IMR-90 (cell line): Measurements from ENCODE around the gene C1GALT1C1. TPM values are rescaled to one million over a fixed set of nuclear protein-coding genes. Genes with fewer than 3 reads are reported as not detected.

Experiments used
- ATAC-seq: fragments of 200-7000 bp; cut with Tn5 transposase; 2 replicates; pipeline ENCODE4 v1.9.1; 2020; ENCODE audit warnings: low read depth, mild to moderate bottlenecking, moderate library complexity
- BruUV-seq: library from RNA; stranded (reverse); fragments of 400-500 nt; replicated peaks from 2 replicates; lab custom pipeline; 2021; lab: Mats Ljungman, UMichigan
- CTCF ChIA-PET: fragments of 300-600 bp; formaldehyde crosslinking; extraction: SDS; loops from one replicate; lab custom pipeline; 2021; ENCODE audit warnings: antibody characterized with exemption; lab: Yijun Ruan, JAX
- POLR2A ChIA-PET: fragments of 300-600 bp; sonication (Branson Sonifier 250); formaldehyde crosslinking; loops from one replicate; lab custom pipeline; 2022; ENCODE audit warnings: antibody characterized with exemption; ENCODE audit not compliant: unreplicated experiment; lab: Charles Lee
- DNase-seq: peaks from one replicate; pipeline ENCODE4 v3.0.0; 2013
- H2AFZ ChIP-seq: replicated peaks from 2 replicates; pipeline ENCODE3; 2013; ENCODE audit warnings: low read length, mild to moderate bottlenecking; ENCODE audit not compliant: poor library complexity
- H2AK5ac ChIP-seq: 2 replicates; pipeline ENCODE4 v1.6.1; 2013; ENCODE audit warnings: low read depth, low read length, inconsistent platforms
- H2AK9ac ChIP-seq: replicated peaks from 2 replicates; pipeline ENCODE3; 2013; ENCODE audit warnings: mild to moderate bottlenecking, low read depth, low read length, moderate library complexity; ENCODE audit not compliant: poor library complexity
- H2BK120ac ChIP-seq: 2 replicates; pipeline ENCODE4 v1.6.1; 2013; ENCODE audit warnings: low read depth, low read length, inconsistent platforms
- H2BK15ac ChIP-seq: 3 replicates; pipeline ENCODE4 v1.6.1; 2013; ENCODE audit warnings: low read depth, low read length, inconsistent platforms
- H2BK20ac ChIP-seq: 2 replicates; pipeline ENCODE4 v1.6.1; 2013; ENCODE audit warnings: low read depth, mild to moderate bottlenecking, inconsistent platforms, low read length, moderate library complexity
- H2BK5ac ChIP-seq: 2 replicates; pipeline ENCODE4 v1.6.1; 2013; ENCODE audit warnings: mild to moderate bottlenecking, low read depth, low read length, inconsistent platforms; ENCODE audit not compliant: poor library complexity, severe bottlenecking
- H3K14ac ChIP-seq: replicated peaks from 2 replicates; pipeline ENCODE4 v1.6.1; 2013; ENCODE audit warnings: low read depth, low read length, inconsistent platforms
- H3K18ac ChIP-seq: 2 replicates; pipeline ENCODE4 v1.6.1; 2013; ENCODE audit warnings: low read depth, low read length, control low read depth
- H3K23ac ChIP-seq: 2 replicates; pipeline ENCODE4 v1.6.1; 2013; ENCODE audit warnings: low read depth, low read length, inconsistent platforms
- H3K27ac ChIP-seq: 2 replicates; pipeline ENCODE4 v1.5.1; 2013; ENCODE audit warnings: mild to moderate bottlenecking, control low read depth, low read length; ENCODE audit not compliant: insufficient read depth
- H3K27me3 ChIP-seq: 2 replicates; pipeline ENCODE4 v1.6.1; 2013; ENCODE audit warnings: low read length; ENCODE audit not compliant: control insufficient read depth, insufficient read depth
- H3K36me3 ChIP-seq: 2 replicates; pipeline ENCODE4 v1.6.1; 2013; ENCODE audit warnings: low read length, mixed read lengths; ENCODE audit not compliant: control insufficient read depth, insufficient read depth
- H3K4ac ChIP-seq: 2 replicates; pipeline ENCODE4 v1.6.1; 2013; ENCODE audit warnings: low read depth, low read length, inconsistent platforms
- H3K4me1 ChIP-seq: 2 replicates; pipeline ENCODE4 v1.6.1; 2013; ENCODE audit warnings: low read length, mixed read lengths; ENCODE audit not compliant: control insufficient read depth, insufficient read depth
- H3K4me2 ChIP-seq: 2 replicates; pipeline ENCODE4 v1.6.1; 2013; ENCODE audit warnings: low read depth, mild to moderate bottlenecking, control low read depth, low read length, moderate library complexity
- H3K4me3 ChIP-seq: 2 replicates; pipeline ENCODE4 v1.5.1; 2013; ENCODE audit warnings: low read depth, mild to moderate bottlenecking, control low read depth, low read length, moderate library complexity; ENCODE audit not compliant: insufficient read depth
- H3K56ac ChIP-seq: 2 replicates; pipeline ENCODE4 v1.6.1; 2013; ENCODE audit warnings: low read length, inconsistent platforms; ENCODE audit not compliant: insufficient read depth; ENCODE audit errors: extremely low read depth
- H3K79me1 ChIP-seq, 2 experiments: 2 replicates each; pipeline ENCODE4 v1.6.1; 2013; ENCODE audit warnings: low read length in 2 of 2, inconsistent platforms in 1 of 2, low read depth in 1 of 2
- H3K9ac ChIP-seq: 2 replicates; pipeline ENCODE4 v1.6.1; 2013; ENCODE audit warnings: low read depth, low read length, control low read depth
- H3K9me1 ChIP-seq: 2 replicates; pipeline ENCODE4 v1.6.1; 2013; ENCODE audit warnings: low read length, inconsistent platforms; ENCODE audit not compliant: insufficient read depth
- H3K9me3 ChIP-seq: 2 replicates; pipeline ENCODE4 v1.6.1; 2013; ENCODE audit warnings: low read length; ENCODE audit not compliant: control insufficient read depth, insufficient read depth
- H4K20me1 ChIP-seq: 2 replicates; pipeline ENCODE4 v1.6.1; 2013; ENCODE audit warnings: low read length, inconsistent platforms; ENCODE audit not compliant: insufficient read depth
- H4K5ac ChIP-seq: 2 replicates; pipeline ENCODE4 v1.6.1; 2013; ENCODE audit warnings: mild to moderate bottlenecking, low read depth, low read length, control low read depth
- H4K8ac ChIP-seq, 2 experiments: 2 replicates each; pipeline ENCODE4 v1.6.1; 2013; ENCODE audit warnings: low read depth in 2 of 2, low read length in 2 of 2, control low read depth in 1 of 2, inconsistent platforms in 1 of 2
- H4K91ac ChIP-seq: 2 replicates; pipeline ENCODE4 v1.6.1; 2013; ENCODE audit warnings: low read depth, low read length, inconsistent platforms; ENCODE audit not compliant: insufficient read depth
- BHLHE40 ChIP-seq: fragments of 150-350 bp; IDR thresholded peaks from 2 replicates; pipeline ENCODE4 v1.6.1; 2016; ENCODE audit warnings: mild to moderate bottlenecking, low read depth, low read length
- CEBPB ChIP-seq: IDR thresholded peaks from 2 replicates; pipeline ENCODE4 v1.6.1; 2012; ENCODE audit warnings: low read depth, low read length, improper control_type of control experiment
- CHD1 ChIP-seq: IDR thresholded peaks from 2 replicates; pipeline ENCODE4 v1.6.1; 2012; ENCODE audit warnings: low read depth, low read length, improper control_type of control experiment
- CTCF ChIP-seq: conservative IDR thresholded peaks from 2 replicates; pipeline ENCODE4 v1.5.1; 2012; ENCODE audit warnings: mild to moderate bottlenecking, low read depth, low read length, improper control_type of control experiment
- ELK1 ChIP-seq: fragments of 150-350 bp; IDR thresholded peaks from 2 replicates; pipeline ENCODE4 v1.6.1; 2016; ENCODE audit warnings: low read depth, mild to moderate bottlenecking, low read length, moderate library complexity, borderline replicate concordance
- FOS ChIP-seq: fragments of 150-350 bp; IDR thresholded peaks from 2 replicates; pipeline ENCODE4 v1.6.1; 2016; ENCODE audit warnings: low read depth, low read length
- MAFK ChIP-seq: IDR thresholded peaks from 2 replicates; pipeline ENCODE4 v1.6.1; 2012; ENCODE audit warnings: low read depth, low read length, improper control_type of control experiment
- MAZ ChIP-seq: IDR thresholded peaks from 2 replicates; pipeline ENCODE4 v1.6.1; 2012; ENCODE audit warnings: low read depth, mild to moderate bottlenecking, low read length, improper control_type of control experiment, moderate library complexity, borderline replicate concordance
- MXI1 ChIP-seq: IDR thresholded peaks from 2 replicates; pipeline ENCODE4 v1.6.1; 2012; ENCODE audit warnings: low read depth, mild to moderate bottlenecking, low read length, moderate library complexity, borderline replicate concordance
- NFE2L2 ChIP-seq: fragments of 150-350 bp; IDR thresholded peaks from 2 replicates; pipeline ENCODE4 v1.6.1; 2016; ENCODE audit warnings: low read depth, mild to moderate bottlenecking, low read length
- POLR2A ChIP-seq: IDR thresholded peaks from 2 replicates; pipeline ENCODE4 v1.6.1; 2012; ENCODE audit warnings: mild to moderate bottlenecking, low read depth, low read length
- RAD21 ChIP-seq: IDR thresholded peaks from 2 replicates; pipeline ENCODE4 v1.6.1; 2012; ENCODE audit warnings: low read length, improper control_type of control experiment
- RCOR1 ChIP-seq: IDR thresholded peaks from 2 replicates; pipeline ENCODE4 v1.6.1; 2012; ENCODE audit warnings: mild to moderate bottlenecking, low read length, improper control_type of control experiment; ENCODE audit not compliant: insufficient replicate concordance
- RFX5 ChIP-seq: IDR thresholded peaks from 2 replicates; pipeline ENCODE4 v1.8.0; 2012; ENCODE audit warnings: low read depth, mild to moderate bottlenecking, low read length, moderate library complexity
- SMC3 ChIP-seq: fragments of 150-350 bp; IDR thresholded peaks from 2 replicates; pipeline ENCODE4 v1.6.1; 2016; ENCODE audit warnings: low read depth, mild to moderate bottlenecking, antibody characterized with exemption, low read length, moderate library complexity
- USF2 ChIP-seq: fragments of 150-350 bp; IDR thresholded peaks from 2 replicates; pipeline ENCODE4 v1.6.1; 2017; ENCODE audit warnings: mild to moderate bottlenecking, antibody characterized with exemption, low read length, low read depth
- WGBS, 2 experiments: methylation state at CpG; one replicate each; pipeline versions ENCODE4 v1.1.5 to v1.1.7; 2013; ENCODE audit warnings: missing lambda C conversion rate in 2 of 2; ENCODE audit not compliant: insufficient read length in 1 of 2; ENCODE audit errors: extremely low coverage in 2 of 2; 5-methylcytosine and 5-hydroxymethylcytosine counted together
- dilution Hi-C: fragments of 300-500 bp; cut with HindIII; formaldehyde crosslinking; loops from one replicate; pipeline ENCODE4 v1.14.3; 2018; ENCODE audit warnings: low sequenced_read_pairs; ENCODE audit not compliant: unreplicated experiment
- in situ Hi-C: fragments of 300-500 bp; cut with MboI; formaldehyde crosslinking; loops from 3 replicates; pipeline ENCODE4 v1.14.3; 2019; ENCODE audit warnings: low sequenced_read_pairs, inconsistent platforms, mixed read lengths
- intact Hi-C: fragments of 100-400 bp; cut with micrococcal nuclease; formaldehyde crosslinking; loops from 2 replicates; pipeline ENCODE4 v1.10.0; 2022
- polyA plus RNA-seq, 3 experiments: library from polyadenylated mRNA; depleted of rRNA; stranded (reverse); fragments of >200 nt; gene quantifications; 2 replicates each; pipeline ENCODE4 v1.2.3, GENCODE V29; 2012; ENCODE audit warnings: low replicate concordance in 1 of 3
- total RNA-seq: library from RNA; depleted of rRNA; stranded (reverse); fragments of >200 nt; gene quantifications from 2 replicates; pipeline ENCODE4 v1.2.3, GENCODE V29; 2012

Gene C1GALT1C1
- total and polyA plus RNA-seq, 2 of the 4 experiments (the other 2 are of a cell fraction) = 15.2 to 20.0 TPM

GRCh38 chrX:120660637-120661036 is 30.8 kb upstream of the C1GALT1C1 start:
- no peak overlapping the region for H3K18ac ChIP-seq
- no peak overlapping the region for H3K56ac ChIP-seq
- no peaks in the 10 kb centered on the region for H3K36me3 ChIP-seq
- H3K9ac ChIP-seq = no peak overlapping the region
- no peak overlapping the region for H2BK20ac ChIP-seq
- H3K9me3 ChIP-seq = no peaks in the 10 kb centered on the region
- no peak overlapping the region for H3K14ac ChIP-seq
- no peak overlapping the region for H2BK15ac ChIP-seq
- H3K4ac ChIP-seq = no peak overlapping the region
- WGBS, 2 experiments = no CpG with 5 or more reads among the region's 6 CpGs
- in situ Hi-C loops (loop anchor here (10.0 kb wide), 1 partner anchor 156 kb away; no protein-coding TSS in a partner anchor), dilution Hi-C loops (no loop called here), intact Hi-C loops (no loop called here)
- no peaks in the 10 kb centered on the region for H3K27me3 ChIP-seq
- no peak overlapping the region for H4K8ac ChIP-seq
- no peak overlapping the region for H4K91ac ChIP-seq
- TF ChIP-seq CEBPB (no peak), RCOR1 (no peak), POLR2A (no peak), MAZ (no peak), RFX5 (no peak), CTCF (no peak), FOS (no peak), MXI1 (no peak), RAD21 (no peak), USF2 (no peak), SMC3 (no peak), CHD1 (no peak), BHLHE40 (no peak), ELK1 (no peak), NFE2L2 (no peak), MAFK (no peak)
- no TSS peak for BruUV-seq
- ATAC-seq (no peak), DNase-seq (no peak)
- no peak overlapping the region for H2BK120ac ChIP-seq
- H3K4me3 ChIP-seq = no peak overlapping the region
- H3K27ac ChIP-seq = no peak overlapping the region
- H2BK5ac ChIP-seq = no peak overlapping the region
- H2AK9ac ChIP-seq = no peak overlapping the region
- no peak overlapping the region for H4K5ac ChIP-seq
- H3K79me1 ChIP-seq = no peaks in the 10 kb centered on the region
- no peaks in the 10 kb centered on the region for H3K9me1 ChIP-seq
- no peaks in the 10 kb centered on the region for H4K20me1 ChIP-seq
- no peaks in the 10 kb centered on the region for H3K4me1 ChIP-seq
- ChIA-PET POLR2A (no interaction called here), CTCF (no interaction called here)
- no peak overlapping the region for H2AK5ac ChIP-seq
- no peak overlapping the region for H3K23ac ChIP-seq
- H2AFZ ChIP-seq = no peak overlapping the region
- no peak overlapping the region for H3K4me2 ChIP-seq
